Activated CD8-positive, alpha-beta T cell treated with anti-CD3 and anti-CD28 coated beads for 36 hours (primary cell): Measurements from ENCODE around the gene NUP54. TPM values are rescaled to one million over a fixed set of nuclear protein-coding genes. Genes with fewer than 3 reads are reported as not detected.

Source experiments
- ATAC-seq: fragments of 200-7000 bp; cut with Tn5 transposase; one replicate; pipeline ENCODE4 v1.10.0; 2021; ENCODE audit warnings: mild to moderate bottlenecking, moderate library complexity
- CTCF ChIA-PET: fragments of 350-600 bp; sonication (Branson Sonifier 250); formaldehyde crosslinking; loops from one replicate; lab custom pipeline; 2021; ENCODE audit warnings: antibody characterized with exemption; lab: Charles Lee
- POLR2A ChIA-PET: fragments of 350-600 bp; sonication (Branson Sonifier 250); formaldehyde crosslinking; loops from one replicate; lab custom pipeline; 2021; ENCODE audit warnings: antibody characterized with exemption; lab: Charles Lee
- DNase-seq: peaks from one replicate; pipeline ENCODE4 v3.0.0-alpha.2; 2020
- H3K27ac Mint-ChIP-seq: one replicate; pipeline ENCODE4 v1.8.0; 2021; ENCODE audit warnings: mild to moderate bottlenecking, mixed read lengths
- H3K27me3 Mint-ChIP-seq: one replicate; pipeline ENCODE4 v1.8.0; 2021; ENCODE audit warnings: mixed read lengths
- H3K36me3 Mint-ChIP-seq: one replicate; pipeline ENCODE4 v1.8.0; 2021; ENCODE audit warnings: low read depth, mixed read lengths
- H3K4me1 Mint-ChIP-seq: one replicate; pipeline ENCODE4 v1.8.0; 2021; ENCODE audit warnings: low read depth, mixed read lengths
- H3K4me3 Mint-ChIP-seq: one replicate; pipeline ENCODE4 v1.8.0; 2021; ENCODE audit warnings: mild to moderate bottlenecking, moderate library complexity, mixed read lengths
- H3K9me3 Mint-ChIP-seq: one replicate; pipeline ENCODE4 v1.8.0; 2021; ENCODE audit warnings: mixed read lengths
- intact Hi-C: fragments of 100-400 bp; cut with micrococcal nuclease; formaldehyde crosslinking; loops from one replicate; pipeline ENCODE4 v1.10.0; 2022
- total RNA-seq, 2 experiments: library from RNA; stranded (reverse); gene quantifications; one replicate each; pipeline ENCODE4 v1.2.3, GENCODE V29; 2021
- TF ChIP-seq, protein P1 (sequence below): fragments of 200-600 bp; IDR thresholded peaks from one replicate; pipeline ENCODE4 v1.8.0; 2022; ENCODE audit warnings: antibody characterized with exemption, mild to moderate bottlenecking

Gene NUP54
- total RNA-seq, 2 experiments from 2014 or later = 61.7 to 61.9 TPM

DNA sequence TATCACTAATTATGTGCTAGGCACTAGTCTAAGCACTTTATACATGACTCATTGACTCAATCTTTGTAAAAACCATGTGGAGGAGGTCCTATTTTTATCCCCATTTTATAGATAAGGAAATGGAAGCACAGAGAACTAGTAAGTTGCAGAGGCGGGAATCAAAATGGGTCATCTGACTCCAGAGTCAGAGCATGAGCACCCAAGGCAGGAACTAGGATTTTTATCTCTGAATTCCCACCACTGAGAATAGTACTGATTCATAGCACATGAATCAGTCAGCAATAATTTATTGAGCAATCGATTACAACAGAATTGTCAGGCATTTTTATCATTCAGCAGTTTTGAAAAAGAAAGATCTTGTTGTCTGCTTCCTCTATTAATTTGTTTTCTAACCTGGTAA, 46.1 kb upstream of the NUP54 start:
- intact Hi-C loops = no loop called here
- Mint-ChIP-seq H3K4me3 (no peak overlapping the region), H3K9me3 (peaks cover 8% of the 10 kb centered on the region), H3K27ac (no peak overlapping the region), H3K27me3 (no peaks in the 10 kb centered on the region), H3K4me1 (peaks cover 26% of the 10 kb centered on the region), H3K36me3 (peaks cover 29% of the 10 kb centered on the region)
- CTCF ChIA-PET = interaction anchor here (1.5 kb wide), 1 partner anchor 15 kb away, joined by 8 read pairs; no protein-coding TSS in a partner anchor
- ATAC-seq (no peak), DNase-seq (no peak)
- POLR2A ChIA-PET = no interaction called here
- TF ChIP-seq, protein P1, sequence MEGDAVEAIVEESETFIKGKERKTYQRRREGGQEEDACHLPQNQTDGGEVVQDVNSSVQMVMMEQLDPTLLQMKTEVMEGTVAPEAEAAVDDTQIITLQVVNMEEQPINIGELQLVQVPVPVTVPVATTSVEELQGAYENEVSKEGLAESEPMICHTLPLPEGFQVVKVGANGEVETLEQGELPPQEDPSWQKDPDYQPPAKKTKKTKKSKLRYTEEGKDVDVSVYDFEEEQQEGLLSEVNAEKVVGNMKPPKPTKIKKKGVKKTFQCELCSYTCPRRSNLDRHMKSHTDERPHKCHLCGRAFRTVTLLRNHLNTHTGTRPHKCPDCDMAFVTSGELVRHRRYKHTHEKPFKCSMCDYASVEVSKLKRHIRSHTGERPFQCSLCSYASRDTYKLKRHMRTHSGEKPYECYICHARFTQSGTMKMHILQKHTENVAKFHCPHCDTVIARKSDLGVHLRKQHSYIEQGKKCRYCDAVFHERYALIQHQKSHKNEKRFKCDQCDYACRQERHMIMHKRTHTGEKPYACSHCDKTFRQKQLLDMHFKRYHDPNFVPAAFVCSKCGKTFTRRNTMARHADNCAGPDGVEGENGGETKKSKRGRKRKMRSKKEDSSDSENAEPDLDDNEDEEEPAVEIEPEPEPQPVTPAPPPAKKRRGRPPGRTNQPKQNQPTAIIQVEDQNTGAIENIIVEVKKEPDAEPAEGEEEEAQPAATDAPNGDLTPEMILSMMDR = no peak

- ChIA-PET POLR2A (no interaction called here), CTCF (no interaction called here)
- intact Hi-C loops = no loop called here
- DNase-seq (no peak), ATAC-seq (no peak)
- peaks cover 7% of the 10 kb centered on the region for H3K4me1 Mint-ChIP-seq
- no peaks in the 10 kb centered on the region for H3K27me3 Mint-ChIP-seq
- no peak overlapping the region for H3K27ac Mint-ChIP-seq
- peaks cover 29% of the 10 kb centered on the region for H3K36me3 Mint-ChIP-seq
- no peak overlapping the region for H3K4me3 Mint-ChIP-seq
- TF ChIP-seq, protein P1 = no peak
- H3K9me3 Mint-ChIP-seq = peaks cover 8% of the 10 kb centered on the region
Measured at GRCh38 chr4:76192236-76192635, 44.0 kb upstream of the NUP54 start.

DNA sequence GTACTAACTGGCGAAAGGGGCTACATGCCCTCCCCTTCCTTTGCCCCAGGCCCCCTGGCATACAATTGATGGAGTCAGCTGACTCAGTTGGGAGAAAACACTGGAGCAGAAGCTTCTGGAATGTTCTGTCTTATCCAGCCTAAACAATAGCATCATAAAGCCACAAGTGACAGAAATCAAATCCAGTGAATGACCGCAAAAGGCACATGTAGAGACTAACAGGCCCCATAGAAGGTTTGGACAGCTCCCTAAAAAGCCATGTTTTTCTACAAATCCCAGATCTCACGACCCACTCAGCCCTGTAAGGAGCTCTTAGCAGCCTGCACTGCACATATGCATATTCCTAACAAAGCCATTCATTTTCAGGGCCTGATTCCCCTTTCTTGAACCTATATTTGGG, 40.4 kb upstream of the NUP54 start:
- ATAC-seq = no peak
- no peaks in the 10 kb centered on the region for H3K27me3 Mint-ChIP-seq
- DNase-seq = no peak
- POLR2A ChIA-PET = interaction anchor here (1.5 to 1.9 kb wide), 2 partner anchors 9 to 10 kb away, joined by 3 to 5 read pairs; no protein-coding TSS in a partner anchor
- no peak overlapping the region for H3K4me3 Mint-ChIP-seq
- no peaks in the 10 kb centered on the region for H3K4me1 Mint-ChIP-seq
- H3K36me3 Mint-ChIP-seq = peaks cover 21% of the 10 kb centered on the region
- CTCF ChIA-PET = interaction anchor here (1.1 to 3.4 kb wide), 2 partner anchors 9 to 856 kb away, joined by 3 to 33 read pairs; no protein-coding TSS in a partner anchor
- TF ChIP-seq, protein P1 = no peak
- intact Hi-C loops = no loop called here
- peaks cover 8% of the 10 kb centered on the region for H3K9me3 Mint-ChIP-seq
- no peak overlapping the region for H3K27ac Mint-ChIP-seq

DNA sequence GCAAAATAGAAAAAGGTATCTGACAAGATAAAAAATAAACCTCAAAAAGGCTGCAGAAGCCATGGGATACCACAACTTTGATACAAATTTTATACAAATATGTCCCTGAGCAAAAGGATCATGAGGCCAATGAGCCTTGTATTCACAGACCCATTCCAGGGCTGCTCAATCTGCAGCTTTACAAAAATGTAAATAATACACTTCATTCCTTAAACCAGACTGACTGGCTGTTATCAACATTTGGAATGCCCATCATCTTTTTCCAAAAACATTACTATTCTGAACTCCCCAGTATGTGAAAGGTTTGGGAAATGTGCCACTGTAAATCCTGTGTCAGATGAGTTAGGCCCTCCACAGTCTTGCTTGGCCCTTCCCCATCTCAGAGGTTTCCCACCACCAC, 40.0 kb upstream of the NUP54 start:
- ATAC-seq = no peak
- DNase-seq = no peak
- H3K27ac Mint-ChIP-seq = no peak overlapping the region
- peaks cover 17% of the 10 kb centered on the region for H3K36me3 Mint-ChIP-seq
- ChIA-PET POLR2A (interaction anchor here (1.5 kb wide), 1 partner anchor 10 kb away, joined by 3 read pairs; no protein-coding TSS in a partner anchor), CTCF (interaction anchor here (3.4 kb wide), 1 partner anchor 8 kb away, joined by 33 read pairs; no protein-coding TSS in a partner anchor)
- intact Hi-C loops = no loop called here
- no peaks in the 10 kb centered on the region for H3K27me3 Mint-ChIP-seq
- H3K4me1 Mint-ChIP-seq = no peaks in the 10 kb centered on the region
- peaks cover 8% of the 10 kb centered on the region for H3K9me3 Mint-ChIP-seq
- TF ChIP-seq, protein P1 = no peak
- H3K4me3 Mint-ChIP-seq = no peak overlapping the region

DNA sequence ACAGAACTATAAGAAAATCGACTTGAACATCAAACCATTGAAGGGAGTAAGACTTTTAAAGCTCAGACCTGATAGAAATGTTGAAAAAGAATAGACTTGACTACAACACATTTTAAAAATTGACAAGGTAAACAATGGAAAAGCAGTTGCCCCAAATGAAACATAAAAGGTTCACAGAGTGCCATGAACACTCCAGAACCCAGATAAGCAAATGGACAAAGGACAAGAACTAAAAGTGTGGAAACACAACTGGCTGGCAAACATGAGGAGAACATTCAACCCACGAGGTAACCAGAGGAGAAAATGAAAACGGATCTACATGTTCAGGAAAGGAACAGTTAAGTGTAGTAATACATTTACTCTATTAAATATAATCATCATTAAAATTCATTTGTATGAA, 39.0 kb upstream of the NUP54 start:
- intact Hi-C loops = no loop called here
- Mint-ChIP-seq H3K27ac (no peak overlapping the region), H3K27me3 (no peaks in the 10 kb centered on the region), H3K36me3 (peaks cover 8% of the 10 kb centered on the region), H3K9me3 (peaks cover 5% of the 10 kb centered on the region), H3K4me3 (no peak overlapping the region), H3K4me1 (no peaks in the 10 kb centered on the region)
- DNase-seq (no peak), ATAC-seq (no peak)
- TF ChIP-seq, protein P1 = no peak
- CTCF ChIA-PET = interaction anchor here (0.6 kb wide), 1 partner anchor 44 kb away, joined by 3 read pairs; no protein-coding TSS in a partner anchor
- POLR2A ChIA-PET = no interaction called here
